Medulla oblongata (tissue), 1 donor: ENCODE results near the gene ARIH2.

Experiments used
- DNase-seq: peaks from one replicate; pipeline ENCODE4 v3.0.0-alpha.2; 2015; ENCODE audit errors: extremely low spot score

Gene ARIH2

GRCh38 chr3:48974076-48974864, 55.6 kb downstream of the ARIH2 start:
- no peak for DNase-seq

- no peak for DNase-seq
Measured at GRCh38 chr3:48979451-48979850, 60.8 kb downstream of the ARIH2 start.

GRCh38 chr3:48980295-48980694, 61.7 kb downstream of the ARIH2 start:
- DNase-seq = no peak

GRCh38 chr3:48982016-48982415, 63.4 kb downstream of the ARIH2 start:
- DNase-seq = no peak

GRCh38 chr3:48982686-48983085, 64.0 kb downstream of the ARIH2 start:
- DNase-seq = no peak

GRCh38 chr3:48983096-48983495, 64.5 kb downstream of the ARIH2 start:
- no peak for DNase-seq

- no peak for DNase-seq
Measured at GRCh38 chr3:48984663-48985062, 66.0 kb downstream of the ARIH2 start.

GRCh38 chr3:48985831-48986376, 67.3 kb downstream of the ARIH2 start:
- DNase-seq = no peak

- no peak for DNase-seq
Measured at GRCh38 chr3:48989126-48989795, 70.6 kb downstream of the ARIH2 start.

- peak; percentile 90 for DNase-seq
Measured at GRCh38 chr3:48989796-48990635, 71.4 kb downstream of the ARIH2 start, which contains the start of gene P4HTM. TSS of gene P4HTM (plus strand) at chr3:48990241. CDS start at chr3:48990257, 16 bp downstream.

- peak; percentile 45 for DNase-seq
Measured at GRCh38 chr3:48990636-48991469, 72.2 kb downstream of the ARIH2 start.

- DNase-seq = no peak
Measured at GRCh38 chr3:48991851-48992545, 73.4 kb downstream of the ARIH2 start.

- no peak for DNase-seq
Measured at GRCh38 chr3:48993834-48994233, 75.2 kb downstream of the ARIH2 start.

- no peak for DNase-seq
Measured at GRCh38 chr3:48996640-48997039, 78.0 kb downstream of the ARIH2 start.

GRCh38 chr3:48997102-48997635, 78.5 kb downstream of the ARIH2 start:
- no peak for DNase-seq

- DNase-seq = no peak
Measured at GRCh38 chr3:48997714-48998637, 79.3 kb downstream of the ARIH2 start.

- DNase-seq = no peak
Measured at GRCh38 chr3:48999085-48999858, 80.6 kb downstream of the ARIH2 start.

- DNase-seq = no peak
Measured at GRCh38 chr3:49001155-49001554, 82.5 kb downstream of the ARIH2 start.
